IMR-90 (cell line): Measurements from ENCODE around the gene SRBD1. TPM values are rescaled to one million over a fixed set of nuclear protein-coding genes. Genes with fewer than 3 reads are reported as not detected.
A peak's percentile ranks its signal among the peaks of the same experiment; 100 is the strongest.

Experiments
- ATAC-seq: fragments of 200-7000 bp; cut with Tn5 transposase; 2 replicates; pipeline ENCODE4 v1.9.1; 2020; ENCODE audit warnings: low read depth, mild to moderate bottlenecking, moderate library complexity
- BruUV-seq: library from RNA; stranded (reverse); fragments of 400-500 nt; replicated peaks from 2 replicates; lab custom pipeline; 2021; lab: Mats Ljungman, UMichigan
- CTCF ChIA-PET: fragments of 300-600 bp; formaldehyde crosslinking; extraction: SDS; loops from one replicate; lab custom pipeline; 2021; ENCODE audit warnings: antibody characterized with exemption; lab: Yijun Ruan, JAX
- POLR2A ChIA-PET: fragments of 300-600 bp; sonication (Branson Sonifier 250); formaldehyde crosslinking; loops from one replicate; lab custom pipeline; 2022; ENCODE audit warnings: antibody characterized with exemption; ENCODE audit not compliant: unreplicated experiment; lab: Charles Lee
- DNase-seq: peaks from one replicate; pipeline ENCODE4 v3.0.0; 2013
- H2AFZ ChIP-seq: replicated peaks from 2 replicates; pipeline ENCODE3; 2013; ENCODE audit warnings: low read length, mild to moderate bottlenecking; ENCODE audit not compliant: poor library complexity
- H2AK5ac ChIP-seq: 2 replicates; pipeline ENCODE4 v1.6.1; 2013; ENCODE audit warnings: low read depth, low read length, inconsistent platforms
- H2AK9ac ChIP-seq: replicated peaks from 2 replicates; pipeline ENCODE3; 2013; ENCODE audit warnings: mild to moderate bottlenecking, low read depth, low read length, moderate library complexity; ENCODE audit not compliant: poor library complexity
- H2BK120ac ChIP-seq: 2 replicates; pipeline ENCODE4 v1.6.1; 2013; ENCODE audit warnings: low read depth, low read length, inconsistent platforms
- H2BK15ac ChIP-seq: 3 replicates; pipeline ENCODE4 v1.6.1; 2013; ENCODE audit warnings: low read depth, low read length, inconsistent platforms
- H2BK20ac ChIP-seq: 2 replicates; pipeline ENCODE4 v1.6.1; 2013; ENCODE audit warnings: low read depth, mild to moderate bottlenecking, inconsistent platforms, low read length, moderate library complexity
- H2BK5ac ChIP-seq: 2 replicates; pipeline ENCODE4 v1.6.1; 2013; ENCODE audit warnings: mild to moderate bottlenecking, low read depth, low read length, inconsistent platforms; ENCODE audit not compliant: poor library complexity, severe bottlenecking
- H3K14ac ChIP-seq: replicated peaks from 2 replicates; pipeline ENCODE4 v1.6.1; 2013; ENCODE audit warnings: low read depth, low read length, inconsistent platforms
- H3K18ac ChIP-seq: 2 replicates; pipeline ENCODE4 v1.6.1; 2013; ENCODE audit warnings: low read depth, low read length, control low read depth
- H3K23ac ChIP-seq: 2 replicates; pipeline ENCODE4 v1.6.1; 2013; ENCODE audit warnings: low read depth, low read length, inconsistent platforms
- H3K27ac ChIP-seq: 2 replicates; pipeline ENCODE4 v1.5.1; 2013; ENCODE audit warnings: mild to moderate bottlenecking, control low read depth, low read length; ENCODE audit not compliant: insufficient read depth
- H3K27me3 ChIP-seq: 2 replicates; pipeline ENCODE4 v1.6.1; 2013; ENCODE audit warnings: low read length; ENCODE audit not compliant: control insufficient read depth, insufficient read depth
- H3K36me3 ChIP-seq: 2 replicates; pipeline ENCODE4 v1.6.1; 2013; ENCODE audit warnings: low read length, mixed read lengths; ENCODE audit not compliant: control insufficient read depth, insufficient read depth
- H3K4ac ChIP-seq: 2 replicates; pipeline ENCODE4 v1.6.1; 2013; ENCODE audit warnings: low read depth, low read length, inconsistent platforms
- H3K4me1 ChIP-seq: 2 replicates; pipeline ENCODE4 v1.6.1; 2013; ENCODE audit warnings: low read length, mixed read lengths; ENCODE audit not compliant: control insufficient read depth, insufficient read depth
- H3K4me2 ChIP-seq: 2 replicates; pipeline ENCODE4 v1.6.1; 2013; ENCODE audit warnings: low read depth, mild to moderate bottlenecking, control low read depth, low read length, moderate library complexity
- H3K4me3 ChIP-seq: 2 replicates; pipeline ENCODE4 v1.5.1; 2013; ENCODE audit warnings: low read depth, mild to moderate bottlenecking, control low read depth, low read length, moderate library complexity; ENCODE audit not compliant: insufficient read depth
- H3K56ac ChIP-seq: 2 replicates; pipeline ENCODE4 v1.6.1; 2013; ENCODE audit warnings: low read length, inconsistent platforms; ENCODE audit not compliant: insufficient read depth; ENCODE audit errors: extremely low read depth
- H3K79me1 ChIP-seq, 2 experiments: 2 replicates each; pipeline ENCODE4 v1.6.1; 2013; ENCODE audit warnings: low read length in 2 of 2, inconsistent platforms in 1 of 2, low read depth in 1 of 2
- H3K9ac ChIP-seq: 2 replicates; pipeline ENCODE4 v1.6.1; 2013; ENCODE audit warnings: low read depth, low read length, control low read depth
- H3K9me1 ChIP-seq: 2 replicates; pipeline ENCODE4 v1.6.1; 2013; ENCODE audit warnings: low read length, inconsistent platforms; ENCODE audit not compliant: insufficient read depth
- H3K9me3 ChIP-seq: 2 replicates; pipeline ENCODE4 v1.6.1; 2013; ENCODE audit warnings: low read length; ENCODE audit not compliant: control insufficient read depth, insufficient read depth
- H4K20me1 ChIP-seq: 2 replicates; pipeline ENCODE4 v1.6.1; 2013; ENCODE audit warnings: low read length, inconsistent platforms; ENCODE audit not compliant: insufficient read depth
- H4K5ac ChIP-seq: 2 replicates; pipeline ENCODE4 v1.6.1; 2013; ENCODE audit warnings: mild to moderate bottlenecking, low read depth, low read length, control low read depth
- H4K8ac ChIP-seq, 2 experiments: 2 replicates each; pipeline ENCODE4 v1.6.1; 2013; ENCODE audit warnings: low read depth in 2 of 2, low read length in 2 of 2, control low read depth in 1 of 2, inconsistent platforms in 1 of 2
- H4K91ac ChIP-seq: 2 replicates; pipeline ENCODE4 v1.6.1; 2013; ENCODE audit warnings: low read depth, low read length, inconsistent platforms; ENCODE audit not compliant: insufficient read depth
- BHLHE40 ChIP-seq: fragments of 150-350 bp; IDR thresholded peaks from 2 replicates; pipeline ENCODE4 v1.6.1; 2016; ENCODE audit warnings: mild to moderate bottlenecking, low read depth, low read length
- CHD1 ChIP-seq: IDR thresholded peaks from 2 replicates; pipeline ENCODE4 v1.6.1; 2012; ENCODE audit warnings: low read depth, low read length, improper control_type of control experiment
- MAFK ChIP-seq: IDR thresholded peaks from 2 replicates; pipeline ENCODE4 v1.6.1; 2012; ENCODE audit warnings: low read depth, low read length, improper control_type of control experiment
- RAD21 ChIP-seq: IDR thresholded peaks from 2 replicates; pipeline ENCODE4 v1.6.1; 2012; ENCODE audit warnings: low read length, improper control_type of control experiment
- WGBS, 2 experiments: methylation state at CpG; one replicate each; pipeline versions ENCODE4 v1.1.5 to v1.1.7; 2013; ENCODE audit warnings: missing lambda C conversion rate in 2 of 2; ENCODE audit not compliant: insufficient read length in 1 of 2; ENCODE audit errors: extremely low coverage in 2 of 2; 5-methylcytosine and 5-hydroxymethylcytosine counted together
- dilution Hi-C: fragments of 300-500 bp; cut with HindIII; formaldehyde crosslinking; loops from one replicate; pipeline ENCODE4 v1.14.3; 2018; ENCODE audit warnings: low sequenced_read_pairs; ENCODE audit not compliant: unreplicated experiment
- in situ Hi-C: fragments of 300-500 bp; cut with MboI; formaldehyde crosslinking; loops from 3 replicates; pipeline ENCODE4 v1.14.3; 2019; ENCODE audit warnings: low sequenced_read_pairs, inconsistent platforms, mixed read lengths
- intact Hi-C: fragments of 100-400 bp; cut with micrococcal nuclease; formaldehyde crosslinking; loops from 2 replicates; pipeline ENCODE4 v1.10.0; 2022
- polyA plus RNA-seq, 3 experiments: library from polyadenylated mRNA; depleted of rRNA; stranded (reverse); fragments of >200 nt; gene quantifications; 2 replicates each; pipeline ENCODE4 v1.2.3, GENCODE V29; 2012; ENCODE audit warnings: low replicate concordance in 1 of 3
- total RNA-seq: library from RNA; depleted of rRNA; stranded (reverse); fragments of >200 nt; gene quantifications from 2 replicates; pipeline ENCODE4 v1.2.3, GENCODE V29; 2012
- TF ChIP-seq, protein P1 (sequence below): conservative IDR thresholded peaks from 2 replicates; pipeline ENCODE4 v1.5.1; 2012; ENCODE audit warnings: mild to moderate bottlenecking, low read depth, low read length, improper control_type of control experiment

The SRBD1 gene
- total and polyA plus RNA-seq, 2 of the 4 experiments (the other 2 are of a cell fraction): 3.5 to 14.7 TPM

DNA sequence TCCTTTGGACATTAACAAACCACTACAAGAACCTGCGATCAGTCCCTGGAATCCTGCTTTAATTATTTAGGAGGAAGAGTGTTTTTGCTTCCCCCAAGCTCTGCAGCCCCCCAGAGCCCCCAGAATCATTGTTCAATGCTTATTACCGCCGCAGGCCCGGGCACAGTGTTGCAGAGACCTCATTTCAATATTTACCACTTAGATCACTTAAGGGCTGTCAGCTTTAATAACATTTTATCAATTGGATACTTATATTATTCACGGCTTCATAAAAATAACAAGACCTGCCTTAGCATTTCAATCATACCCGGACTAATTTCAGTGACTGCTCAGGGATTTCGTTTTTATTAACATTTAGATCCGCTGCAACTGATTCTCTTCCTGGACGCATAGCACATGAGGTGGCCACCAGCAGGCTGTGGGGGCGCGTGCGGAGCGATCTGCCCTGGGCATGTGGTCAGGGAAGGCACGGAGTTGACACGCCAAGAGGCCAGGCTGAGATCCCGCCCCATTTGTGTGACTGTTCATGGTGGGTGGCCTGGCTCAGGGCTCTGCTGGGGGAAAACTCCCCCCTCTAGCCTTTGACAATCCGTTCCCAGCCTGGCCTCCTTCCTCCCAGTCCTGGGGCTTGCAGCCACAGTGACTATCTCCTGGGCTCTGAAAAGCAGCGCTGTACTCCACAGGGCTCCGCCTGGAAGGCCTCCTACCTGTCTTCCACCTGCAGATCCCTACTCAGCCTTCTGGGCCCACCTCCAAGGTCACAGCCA lies 267.6 kb downstream of the SRBD1 start:
- H2BK5ac ChIP-seq: no peak overlapping the region
- no peak overlapping the region for H2BK20ac ChIP-seq
- H3K23ac ChIP-seq: no peak overlapping the region
- no TSS peak for BruUV-seq
- ATAC-seq: peak; percentile 32; the same call in 1 of the 2 replicates
- no peak overlapping the region for H4K91ac ChIP-seq
- no peak overlapping the region for H4K5ac ChIP-seq
- H3K14ac ChIP-seq: no peak overlapping the region
- no peaks in the 10 kb centered on the region for H3K4me1 ChIP-seq
- H4K20me1 ChIP-seq: no peaks in the 10 kb centered on the region
- no peaks in the 10 kb centered on the region; the same call in 1 of the 2 replicates for H3K9me3 ChIP-seq
- 50% methylated on average over 1 of the region's 19 CpGs; no CpG with 5 or more reads in 1 of the 2 experiments for WGBS, 2 experiments
- CTCF ChIA-PET: no interaction called here
- H3K79me1 ChIP-seq: no peaks in the 10 kb centered on the region
- TF ChIP-seq BHLHE40 (0 out of 2 replicates have a peak, but pooled peaks have one; percentile 30), CHD1 (no peak), RAD21 (no peak), MAFK (no peak)
- TF ChIP-seq, protein P1, sequence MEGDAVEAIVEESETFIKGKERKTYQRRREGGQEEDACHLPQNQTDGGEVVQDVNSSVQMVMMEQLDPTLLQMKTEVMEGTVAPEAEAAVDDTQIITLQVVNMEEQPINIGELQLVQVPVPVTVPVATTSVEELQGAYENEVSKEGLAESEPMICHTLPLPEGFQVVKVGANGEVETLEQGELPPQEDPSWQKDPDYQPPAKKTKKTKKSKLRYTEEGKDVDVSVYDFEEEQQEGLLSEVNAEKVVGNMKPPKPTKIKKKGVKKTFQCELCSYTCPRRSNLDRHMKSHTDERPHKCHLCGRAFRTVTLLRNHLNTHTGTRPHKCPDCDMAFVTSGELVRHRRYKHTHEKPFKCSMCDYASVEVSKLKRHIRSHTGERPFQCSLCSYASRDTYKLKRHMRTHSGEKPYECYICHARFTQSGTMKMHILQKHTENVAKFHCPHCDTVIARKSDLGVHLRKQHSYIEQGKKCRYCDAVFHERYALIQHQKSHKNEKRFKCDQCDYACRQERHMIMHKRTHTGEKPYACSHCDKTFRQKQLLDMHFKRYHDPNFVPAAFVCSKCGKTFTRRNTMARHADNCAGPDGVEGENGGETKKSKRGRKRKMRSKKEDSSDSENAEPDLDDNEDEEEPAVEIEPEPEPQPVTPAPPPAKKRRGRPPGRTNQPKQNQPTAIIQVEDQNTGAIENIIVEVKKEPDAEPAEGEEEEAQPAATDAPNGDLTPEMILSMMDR: no peak
- H3K4me3 ChIP-seq: no peak overlapping the region
- H3K27me3 ChIP-seq: peaks cover 32% of the 10 kb centered on the region
- POLR2A ChIA-PET: no interaction called here
- no peak overlapping the region for H4K8ac ChIP-seq
- in situ Hi-C loops (no loop called here), dilution Hi-C loops (no loop called here), intact Hi-C loops (no loop called here)
- no peak overlapping the region for H3K4ac ChIP-seq
- H2BK120ac ChIP-seq: no peak overlapping the region
- H3K27ac ChIP-seq: no peak overlapping the region
- no peak overlapping the region for H3K56ac ChIP-seq
- H3K36me3 ChIP-seq: no peaks in the 10 kb centered on the region
- 0 out of 2 replicates have a peak, but pooled peaks cover 3% of the 10 kb centered on the region for H3K9me1 ChIP-seq
- peak; percentile 44 for DNase-seq
- H2BK15ac ChIP-seq: no peak overlapping the region
- no peak overlapping the region for H3K9ac ChIP-seq
- H2AK5ac ChIP-seq: no peak overlapping the region
- no peak overlapping the region for H3K18ac ChIP-seq
- H2AFZ ChIP-seq: peak overlapping the region; percentile 8
- H3K4me2 ChIP-seq: no peak overlapping the region
- no peak overlapping the region for H2AK9ac ChIP-seq
